Measurements from ENCODE around the gene GNE.

GRCh38 chr9:36213387-36213786 is 44.9 kb downstream of the GNE start:
- no peak for TF ChIP-seq CTCF (IDR thresholded peaks at IDR 0.05)
- TF ChIP-seq EZH2 (IDR thresholded peaks at IDR 0.05), result no peak
- no peak for TF ChIP-seq EZH2phosphoT487 (IDR thresholded peaks at IDR 0.05)

Measured in neural progenitor cell (in vitro differentiated cells).